G401 (cell line): ENCODE data around the gene CHID1. TPM values are rescaled to one million over a fixed set of nuclear protein-coding genes. Genes with fewer than 3 reads are reported as not detected.

Experiments
- DNase-seq: peaks from one replicate; pipeline ENCODE4 v3.0.0-alpha.2; 2015; ENCODE audit warnings: low spot score
- in situ Hi-C: cut with HindIII; loops from 2 replicates; pipeline ENCODE4 v1.10.0; 2016; ENCODE audit warnings: low sequenced_read_pairs, mixed read lengths
- total RNA-seq: library from RNA; depleted of rRNA; stranded (reverse); fragments of >200 nt; shearing (Covaris generic); gene quantifications from 2 replicates; pipeline ENCODE4 v1.2.3, GENCODE V29; 2014

Gene CHID1
- total RNA-seq, 1 experiment from 2014 or later, result 64.2 TPM

DNA sequence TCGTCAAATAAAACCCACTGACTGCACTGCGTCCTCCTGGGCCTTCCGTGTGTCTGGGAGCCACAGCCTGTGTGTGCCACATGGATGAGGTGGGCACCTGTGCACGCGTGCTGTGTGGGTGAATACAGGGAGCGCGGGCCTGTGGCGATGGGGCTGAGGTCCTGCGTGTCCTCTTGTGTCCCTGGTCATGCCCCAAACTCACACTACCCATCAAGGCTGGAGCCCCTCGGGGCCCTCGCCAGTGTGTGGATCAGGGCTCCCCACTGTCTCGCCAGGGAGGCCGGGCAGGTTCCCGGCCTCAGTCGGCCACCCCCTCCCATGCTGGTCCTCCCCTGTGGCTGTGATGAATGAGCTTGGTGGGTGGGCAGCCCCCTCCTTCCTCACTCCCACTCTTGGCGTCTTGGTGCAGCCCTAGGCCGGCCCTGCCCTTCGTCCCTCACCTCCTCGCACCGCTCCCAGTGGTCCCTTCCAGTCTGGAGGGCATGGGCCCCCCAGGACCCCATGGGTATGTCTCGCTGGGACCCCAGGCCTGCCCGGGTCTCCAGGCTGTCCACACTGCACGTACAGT is 78.6 kb downstream of the CHID1 start:
- DNase-seq, result no peak
- in situ Hi-C loops, result no loop called here

GRCh38 chr11:831118-831864 is 79.3 kb downstream of the CHID1 start:
- no peak for DNase-seq
- in situ Hi-C loops, result no loop called here

DNA sequence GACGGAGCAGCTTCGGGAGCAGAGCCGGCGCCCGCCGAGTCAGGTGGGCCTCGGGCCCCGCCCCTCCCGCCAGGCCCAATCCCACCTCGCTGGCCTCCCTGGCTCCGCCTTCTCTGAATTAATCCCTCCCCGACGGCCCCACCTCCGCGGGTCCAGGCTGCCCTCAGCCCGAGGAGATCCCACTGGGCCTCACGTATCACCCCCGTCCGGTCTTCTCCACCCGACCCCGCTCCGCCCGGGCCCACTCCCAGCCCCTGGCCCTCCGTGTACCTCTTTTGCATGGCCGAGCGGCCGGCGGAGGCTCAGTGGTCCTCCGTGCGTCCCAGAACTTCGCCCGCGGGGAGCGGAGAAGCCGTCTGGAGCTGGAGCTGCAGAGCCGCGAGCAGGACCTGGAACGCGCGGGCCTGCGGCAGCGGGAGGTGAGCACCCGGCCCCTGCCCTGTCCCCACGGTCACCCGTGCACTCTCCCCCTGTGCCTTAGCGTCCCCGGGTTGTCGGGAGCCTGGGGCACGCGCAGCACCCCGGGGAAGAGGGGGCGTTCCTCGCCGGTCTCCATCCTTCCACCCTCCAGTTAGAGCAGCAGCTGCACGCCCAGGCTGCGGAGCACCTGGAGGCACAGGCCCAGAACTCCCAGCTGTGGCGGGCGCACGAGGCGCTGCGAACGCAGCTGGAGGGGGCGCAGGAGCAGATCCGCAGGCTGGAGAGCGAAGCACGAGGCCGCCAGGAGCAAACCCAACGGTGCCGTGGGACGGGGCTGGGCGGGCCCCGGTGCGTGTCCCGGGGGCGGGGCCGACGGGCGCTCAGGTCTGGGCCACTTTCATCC is 80.1 kb downstream of the CHID1 start:
- in situ Hi-C loops, result no loop called here
- peak; percentile 84 for DNase-seq

DNA sequence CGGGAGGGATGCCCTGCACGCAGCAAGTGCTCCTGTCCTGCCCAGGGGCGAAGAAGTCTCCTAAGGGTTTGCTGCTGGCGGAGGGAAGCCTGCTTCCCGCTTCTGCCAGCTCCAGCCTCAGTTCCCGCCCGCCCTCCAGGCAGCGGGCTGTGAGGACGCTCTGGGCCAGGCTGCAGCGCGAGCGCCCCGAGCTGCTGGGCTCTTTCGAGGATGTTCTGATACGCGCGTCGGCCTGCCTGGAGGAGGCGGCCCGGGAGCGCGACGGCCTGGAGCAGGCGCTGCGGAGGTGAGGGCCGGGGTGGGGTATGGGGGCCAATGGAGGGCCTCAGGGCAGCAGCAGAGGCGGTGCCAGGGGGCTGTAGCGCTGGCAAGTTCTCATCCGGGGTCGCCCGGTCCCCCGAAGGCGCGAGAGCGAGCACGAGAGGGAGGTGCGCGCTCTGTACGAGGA is 80.7 kb downstream of the CHID1 start:
- in situ Hi-C loops, result no loop called here
- DNase-seq, result no peak

GRCh38 chr11:829176-829846 is 81.3 kb downstream of the CHID1 start:
- in situ Hi-C loops, result no loop called here
- DNase-seq, result no peak

DNA sequence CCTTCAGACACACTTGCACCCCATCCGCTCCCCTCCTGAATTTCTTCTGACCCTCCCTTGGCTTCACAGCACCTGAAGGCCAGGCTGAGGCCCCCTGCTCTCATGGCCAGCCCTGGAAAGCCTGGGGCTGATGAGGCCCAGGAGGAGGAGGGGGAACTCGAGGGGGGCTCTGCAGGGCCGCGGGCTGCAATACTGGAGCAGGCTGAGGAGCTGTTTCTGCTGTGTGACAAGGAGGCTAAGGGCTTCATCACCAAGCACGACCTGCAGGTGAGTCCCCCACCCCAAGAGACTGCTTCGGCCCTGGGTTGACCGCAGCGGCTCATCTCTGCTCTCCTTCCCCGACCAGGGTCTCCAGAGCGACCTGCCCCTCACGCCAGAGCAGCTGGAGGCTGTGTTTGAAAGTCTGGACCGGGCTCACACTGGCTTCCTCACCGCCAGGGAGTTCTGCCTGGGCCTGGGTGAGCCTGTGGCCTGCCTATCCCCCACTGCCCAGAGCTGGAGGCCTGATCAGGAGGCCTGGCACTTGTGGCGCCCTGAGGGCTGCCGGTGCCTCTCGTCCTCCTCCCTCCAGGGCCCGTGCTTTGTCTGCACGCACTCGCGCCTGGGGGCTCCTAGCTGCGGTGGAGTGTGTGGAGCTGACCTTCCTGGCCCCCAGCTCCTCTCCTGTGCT is 82.0 kb downstream of the CHID1 start:
- in situ Hi-C loops, result no loop called here
- DNase-seq, result no peak

GRCh38 chr11:827897-828192 is 82.8 kb downstream of the CHID1 start, which contains the start of gene CRACR2B:
CRACR2B (plus strand) TSS chr11:827919; CDS start chr11:828608, 689 bp downstream.
- in situ Hi-C loops, result no loop called here

DNA sequence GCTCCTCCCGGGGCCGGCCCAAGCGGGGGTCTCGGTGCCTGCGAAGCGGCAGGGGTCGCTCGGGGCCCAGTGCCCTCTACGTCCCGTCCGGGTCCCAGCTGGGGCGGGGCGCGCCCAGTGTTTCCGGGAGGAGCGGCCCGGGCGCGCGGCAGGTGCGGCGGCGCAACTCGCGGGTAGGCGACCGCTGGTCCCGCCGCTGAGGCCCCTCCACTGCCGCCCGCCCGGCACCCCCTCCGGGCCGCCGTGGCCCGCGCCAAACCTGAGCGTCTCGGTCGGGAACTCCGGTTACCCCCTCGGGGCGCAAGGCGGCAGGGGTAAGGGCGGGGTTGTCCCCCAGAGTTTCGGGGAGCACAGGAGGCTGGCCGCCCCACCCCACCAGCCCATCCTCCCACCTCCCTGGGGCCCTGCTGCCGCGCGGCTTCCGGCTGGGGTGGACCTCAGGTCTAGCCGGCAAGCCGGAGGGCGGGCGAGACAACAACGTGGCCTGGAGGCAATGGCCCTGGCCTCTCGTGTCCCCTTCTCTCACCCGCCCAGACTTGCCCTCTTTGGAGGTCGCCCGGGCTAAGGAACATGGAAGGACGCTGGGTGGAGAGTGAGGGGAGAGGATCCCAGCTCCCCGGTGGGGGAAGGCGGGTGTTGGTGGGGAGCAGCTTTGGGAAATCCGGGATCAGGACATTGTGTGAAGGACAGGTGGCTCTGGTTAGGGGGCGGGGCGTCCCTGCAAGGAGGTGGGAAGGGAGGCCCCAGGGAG is 83.3 kb downstream of the CHID1 start:
- in situ Hi-C loops, result no loop called here
- no peak for DNase-seq

More at GRCh38 chr11:827897-828192, 82.8 kb downstream of the CHID1 start, which contains the start of gene CRACR2B:
- DNase-seq, result no peak

DNA sequence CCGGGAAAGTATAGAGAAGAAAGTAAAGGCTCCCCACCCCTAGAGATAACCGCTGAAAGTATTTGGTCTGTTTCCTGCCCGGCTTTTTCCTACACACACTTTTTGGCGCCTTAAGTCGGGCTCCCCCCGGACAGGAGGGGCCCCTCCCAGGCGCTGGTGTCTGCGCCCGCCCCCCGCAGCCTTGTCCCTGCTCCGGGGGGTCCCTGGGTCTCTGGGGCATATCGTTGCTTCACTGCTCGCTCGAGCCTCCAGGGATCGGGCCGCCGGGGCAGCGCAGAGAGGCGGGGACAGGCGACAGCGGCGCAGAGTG is 83.8 kb downstream of the CHID1 start:
- in situ Hi-C loops, result no loop called here
- DNase-seq, result no peak

DNA sequence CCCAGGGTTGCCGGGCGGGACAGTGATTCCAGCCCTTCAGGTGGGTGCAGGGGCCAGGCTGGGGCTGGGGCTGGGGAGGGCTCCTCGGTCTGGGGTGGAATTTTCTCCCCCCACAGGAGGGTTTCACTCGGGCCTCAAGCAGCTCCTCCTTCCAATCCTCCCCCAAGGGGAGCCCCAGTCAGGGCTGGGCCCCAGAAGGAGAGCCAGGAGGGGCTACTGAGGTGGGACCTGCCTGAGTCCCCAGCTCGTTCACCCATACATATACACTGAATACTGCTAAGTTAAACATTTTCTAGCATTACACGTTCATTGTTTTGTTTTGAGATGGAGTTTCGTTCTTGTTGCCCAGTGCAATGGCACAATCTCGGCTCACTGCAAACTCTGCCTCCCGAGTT is 84.4 kb downstream of the CHID1 start:
- DNase-seq, result no peak
- in situ Hi-C loops, result no loop called here

DNA sequence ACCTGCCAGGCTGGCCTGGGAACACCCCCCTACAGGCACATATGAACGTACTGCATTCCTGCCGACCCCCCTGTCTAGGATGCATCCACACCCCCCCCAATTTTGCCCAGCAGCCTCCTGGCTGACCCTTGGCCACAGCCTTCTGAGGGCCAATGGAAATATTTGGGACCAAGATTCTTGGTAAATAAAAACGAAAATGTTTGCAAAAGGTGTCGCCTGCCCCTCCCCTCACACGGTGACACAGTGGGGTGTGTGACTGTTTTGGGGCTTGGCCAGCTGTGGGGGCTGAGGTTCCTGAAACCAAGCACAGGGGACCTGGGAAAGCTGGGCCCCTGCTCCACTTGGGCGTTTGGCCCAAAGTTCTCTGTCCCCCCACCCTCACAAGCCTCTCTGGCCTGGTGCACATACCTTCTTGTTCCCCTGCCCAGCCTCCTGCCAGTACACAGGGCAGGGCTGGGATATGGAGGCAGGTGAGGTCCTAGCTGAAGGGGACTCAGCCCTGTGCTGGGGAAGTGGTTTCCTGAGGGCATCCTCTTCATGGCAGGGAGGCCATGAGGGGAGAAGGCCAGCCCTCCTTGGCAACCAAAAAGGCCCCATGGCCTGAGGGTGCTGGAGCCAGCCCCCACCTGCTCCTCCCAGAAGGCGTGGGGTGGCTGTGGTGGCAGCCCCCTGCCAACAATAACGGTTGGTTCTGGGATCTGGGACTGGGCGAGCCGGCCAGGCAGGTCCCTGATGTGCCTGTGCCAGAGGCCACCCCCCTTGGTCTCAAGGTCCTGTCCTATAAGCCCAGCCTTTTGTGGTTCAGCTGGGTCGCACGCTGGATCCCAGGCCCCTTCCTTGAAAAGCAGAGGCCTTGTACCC is 85.0 kb downstream of the CHID1 start:
- no peak for DNase-seq
- in situ Hi-C loops, result no loop called here

DNA sequence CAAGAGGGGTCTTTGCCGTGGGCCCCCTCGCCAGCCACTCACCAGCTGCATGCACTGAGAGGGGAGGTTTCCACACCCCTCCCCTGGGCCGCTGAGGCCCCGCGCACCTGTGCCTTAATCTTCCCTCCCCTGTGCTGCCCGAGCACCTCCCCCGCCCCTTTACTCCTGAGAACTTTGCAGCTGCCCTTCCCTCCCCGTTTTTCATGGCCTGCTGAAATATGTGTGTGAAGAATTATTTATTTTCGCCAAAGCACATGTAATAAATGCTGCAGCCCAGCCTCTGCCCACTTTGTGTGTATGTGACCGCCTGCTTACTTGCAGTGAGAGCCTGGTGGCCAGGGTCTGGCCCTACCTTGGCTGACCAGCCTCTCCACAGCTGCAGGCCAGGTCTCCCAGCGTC is 85.7 kb downstream of the CHID1 start:
- DNase-seq, result no peak
- in situ Hi-C loops, result no loop called here

- DNase-seq, result no peak
- in situ Hi-C loops, result no loop called here
These were observed 86.2 kb downstream of the CHID1 start for GRCh38 chr11:824292-824880.

DNA sequence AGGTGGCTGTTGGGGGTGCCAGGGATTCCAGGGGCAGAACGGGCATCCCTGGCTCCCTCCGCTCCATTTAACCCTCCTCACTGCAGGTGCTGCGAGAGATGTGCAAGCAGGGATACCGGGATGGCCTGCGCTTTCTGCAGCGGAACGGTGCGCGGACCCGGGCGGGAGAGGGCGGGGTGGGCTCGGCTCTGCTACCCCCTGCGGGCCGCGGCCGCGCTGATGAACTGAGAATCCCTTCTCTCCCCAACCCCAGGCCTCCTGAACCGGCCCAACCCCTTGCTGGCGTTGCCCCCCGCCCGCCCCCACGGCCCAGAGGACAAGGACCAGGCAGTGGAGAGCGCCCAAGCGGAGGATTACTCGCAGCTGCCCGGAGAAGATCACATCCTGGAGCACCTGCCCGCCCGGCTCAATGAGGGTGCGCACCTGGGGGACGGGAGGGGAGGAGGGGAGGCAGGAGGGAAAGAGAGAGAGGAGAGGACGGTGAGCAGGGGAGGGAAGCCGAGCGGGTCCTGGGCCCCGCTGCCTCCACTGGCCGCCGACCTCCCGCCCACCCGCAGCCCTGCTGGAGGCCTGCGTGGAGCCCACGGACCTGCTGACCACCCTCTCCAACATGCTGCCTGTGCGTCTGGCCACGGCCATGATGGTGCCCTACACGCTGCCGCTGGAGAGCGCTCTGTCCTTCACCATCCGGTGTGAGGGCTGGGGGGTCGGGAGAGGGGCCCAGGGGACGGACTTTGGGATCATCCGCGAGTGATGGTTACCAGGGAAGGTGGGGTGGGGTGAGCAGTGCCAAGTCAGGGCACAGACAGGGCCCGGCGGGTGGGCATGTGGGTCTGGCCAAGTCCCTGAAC is 86.9 kb downstream of the CHID1 start:
- DNase-seq, result no peak
- in situ Hi-C loops, result no loop called here

DNA sequence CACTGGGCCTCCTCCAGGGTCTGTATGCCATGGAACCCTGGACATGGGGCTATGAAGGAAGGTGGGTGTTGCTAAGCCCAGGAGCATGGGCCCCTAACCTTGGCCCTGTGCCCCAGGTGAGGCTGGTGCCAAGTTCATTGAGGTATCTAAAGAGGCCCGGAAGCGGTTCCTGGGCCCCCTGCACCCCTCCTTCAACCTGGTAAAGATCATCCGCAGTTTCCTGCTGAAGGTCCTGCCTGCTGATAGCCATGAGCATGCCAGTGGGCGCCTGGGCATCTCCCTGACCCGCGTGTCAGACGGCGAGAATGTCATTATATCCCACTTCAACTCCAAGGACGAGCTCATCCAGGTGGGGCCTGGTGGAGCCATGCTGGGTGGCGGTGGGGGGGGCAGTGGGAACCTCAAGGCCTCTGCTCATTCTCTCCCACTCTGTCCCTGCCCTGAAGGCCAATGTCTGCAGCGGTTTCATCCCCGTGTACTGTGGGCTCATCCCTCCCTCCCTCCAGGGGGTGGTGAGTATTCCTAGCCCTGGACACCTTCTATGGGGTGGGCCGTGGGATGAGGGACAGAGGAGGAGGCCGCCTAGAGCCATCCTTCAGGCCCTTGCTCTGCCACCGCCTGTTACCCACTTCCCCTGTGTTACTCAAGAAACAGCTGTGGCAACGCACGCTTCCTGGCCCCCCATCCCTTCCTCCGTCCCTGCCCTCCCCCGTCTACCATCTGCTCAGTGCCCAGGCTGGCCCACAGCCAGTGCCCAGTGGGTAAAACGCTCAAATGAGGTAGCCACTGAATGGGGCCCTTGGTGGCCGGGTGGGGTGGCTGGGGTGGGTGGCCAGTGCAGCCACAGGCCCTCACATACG is 88.9 kb downstream of the CHID1 start:
- in situ Hi-C loops, result no loop called here
- peak; percentile 60 for DNase-seq
